ENCODE measurements around the gene KLHDC9.

KLHDC9 gene

GRCh38 chr1:161068306-161069234, 29.6 kb upstream of the KLHDC9 start:
- H2BK120ac ChIP-seq (ENCODE audit: low read depth, low read length) = no peak overlapping the region
- H4K5ac ChIP-seq (ENCODE audit: low read length) = peak overlapping the region; percentile 1
- H2BK5ac ChIP-seq (ENCODE audit: low read length) = no peak overlapping the region
- H3K79me1 ChIP-seq (ENCODE audit: low read length) = no peaks in the 10 kb centered on the region
- H3K23ac ChIP-seq (ENCODE audit: low read length) = no peak overlapping the region
- H2AK5ac ChIP-seq (ENCODE audit: low read length) = no peak overlapping the region
- H3K4ac ChIP-seq (ENCODE audit: low read depth, low read length) = no peak overlapping the region
- H3K4me3 ChIP-seq (ENCODE audit: low read length) = no peak overlapping the region
- no peak overlapping the region for H3K4me2 ChIP-seq (ENCODE audit: low read length)
- H3K27me3 ChIP-seq (ENCODE audit: insufficient read depth, low read length, poor library complexity) = no peaks in the 10 kb centered on the region
- H3K36me3 ChIP-seq (ENCODE audit: control insufficient read depth, insufficient read depth, low read length) = no peaks in the 10 kb centered on the region
- WGBS (ENCODE audit: extremely low coverage, insufficient coverage, low lambda C conversion rate) = no CpG with 5 or more reads among the region's 10 CpGs
- no peak overlapping the region for H3K27ac ChIP-seq (ENCODE audit: low read depth, low read length)
- no peak overlapping the region for H3K9ac ChIP-seq (ENCODE audit: low read length)
- peak overlapping the region; percentile 87 for H4K8ac ChIP-seq (ENCODE audit: low read depth, low read length)
- peaks cover 3% of the 10 kb centered on the region for H3K4me1 ChIP-seq (ENCODE audit: control insufficient read depth, low read depth, low read length)
- H3K18ac ChIP-seq (ENCODE audit: low read length) = no peak overlapping the region
- peak overlapping the region; percentile 11 for H3K56ac ChIP-seq (ENCODE audit: low read length)
- no peak for DNase-seq
- no peaks in the 10 kb centered on the region for H3K79me2 ChIP-seq (ENCODE audit: control insufficient read depth, insufficient read depth, low read length)
- no peak overlapping the region for H2BK15ac ChIP-seq (replicated peaks; ENCODE audit: low read depth)

DNA sequence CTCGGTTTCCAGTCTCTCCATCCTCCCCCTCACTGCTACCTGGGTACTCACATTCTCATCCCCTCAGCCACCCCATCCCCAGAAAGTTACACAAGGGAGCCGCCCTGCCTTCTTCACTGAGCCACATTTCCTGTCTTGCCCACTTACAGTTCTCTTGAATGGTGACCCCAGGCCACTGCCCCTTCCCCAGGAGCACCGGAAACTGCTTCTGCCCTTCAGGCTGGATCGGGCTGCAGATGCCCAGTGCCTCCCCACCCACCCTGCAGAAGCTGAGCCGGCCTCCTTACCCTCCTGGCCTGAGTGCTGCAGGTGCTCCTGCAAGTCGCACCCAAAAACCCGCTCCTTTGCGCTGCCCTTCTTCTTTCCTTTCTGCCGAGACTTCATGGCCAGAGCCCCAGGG, 28.9 kb upstream of the KLHDC9 start:
- no peaks in the 10 kb centered on the region for H3K79me2 ChIP-seq (ENCODE audit: control insufficient read depth, insufficient read depth, low read length)

DNA sequence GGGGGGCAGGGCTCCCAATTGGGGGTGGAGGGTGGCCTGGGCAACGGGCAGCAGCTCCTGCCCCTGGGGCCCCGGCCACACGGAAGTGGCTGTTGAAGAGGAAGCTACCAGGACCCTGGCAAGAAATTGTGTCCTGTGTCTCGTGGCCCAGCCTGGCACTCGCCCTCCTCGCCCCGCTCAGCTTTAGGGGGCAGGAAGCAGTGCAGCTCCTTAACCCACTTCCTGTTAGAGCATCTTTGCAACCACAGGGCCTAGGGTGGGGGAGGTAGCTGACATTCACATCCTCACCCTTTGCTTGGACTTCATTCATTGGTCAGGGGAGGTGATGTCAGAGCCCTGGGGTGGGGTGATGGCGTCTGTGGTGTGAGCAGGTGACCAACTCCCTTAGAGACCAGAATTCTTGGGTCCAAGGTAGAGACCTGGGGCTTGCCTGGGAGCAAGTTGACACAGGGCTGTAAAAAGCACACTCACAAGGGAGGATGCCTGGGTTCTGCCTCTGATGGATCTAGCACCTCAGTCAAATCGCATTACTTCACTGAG, 28.4 kb upstream of the KLHDC9 start, which contains the start of gene ARHGAP30:
Gene ARHGAP30, minus strand, starts transcription at position 161 of the 540 bp plus-strand sequence. CDS start 267 bp downstream, outside the sequence.
- H3K23ac ChIP-seq (ENCODE audit: low read length) = no peak within 1 kb of the TSS
- DNase-seq = peak; percentile 42
- WGBS (ENCODE audit: extremely low coverage, insufficient coverage, low lambda C conversion rate) = no CpG with 5 or more reads among the region's 9 CpGs
- H3K4me1 ChIP-seq (ENCODE audit: control insufficient read depth, low read depth, low read length) = no peaks in the 10 kb centered on the region
- no peaks in the 10 kb centered on the region for H3K79me1 ChIP-seq (ENCODE audit: low read length)
- H2BK120ac ChIP-seq (ENCODE audit: low read depth, low read length) = no peak within 1 kb of the TSS
- no peaks in the 10 kb centered on the region for H3K36me3 ChIP-seq (ENCODE audit: control insufficient read depth, insufficient read depth, low read length)
- no peak within 1 kb of the TSS for H2BK5ac ChIP-seq (ENCODE audit: low read length)
- no peak within 1 kb of the TSS for H2AK5ac ChIP-seq (ENCODE audit: low read length)
- no peak within 1 kb of the TSS for H3K9ac ChIP-seq (ENCODE audit: low read length)
- H3K27me3 ChIP-seq (ENCODE audit: insufficient read depth, low read length, poor library complexity) = no peaks in the 10 kb centered on the region
- H3K4me2 ChIP-seq (ENCODE audit: low read length) = no peak within 1 kb of the TSS
- H4K5ac ChIP-seq (ENCODE audit: low read length) = no peak within 1 kb of the TSS
- no peaks in the 10 kb centered on the region for H3K79me2 ChIP-seq (ENCODE audit: control insufficient read depth, insufficient read depth, low read length)
- no peak within 1 kb of the TSS for H3K4me3 ChIP-seq (ENCODE audit: low read length)
- no peak within 1 kb of the TSS for H3K18ac ChIP-seq (ENCODE audit: low read length)
- no peak within 1 kb of the TSS for H3K27ac ChIP-seq (ENCODE audit: low read depth, low read length)
- no peak within 1 kb of the TSS for H3K4ac ChIP-seq (ENCODE audit: low read depth, low read length)
- no peak within 1 kb of the TSS for H4K8ac ChIP-seq (ENCODE audit: low read depth, low read length)
- H3K56ac ChIP-seq (ENCODE audit: low read length) = no peak within 1 kb of the TSS
- H2BK15ac ChIP-seq (replicated peaks; ENCODE audit: low read depth) = no peak within 1 kb of the TSS

More for the DNA sequence above, 28.9 kb upstream of the KLHDC9 start:
- Histone ChIP-seq H4K5ac (ENCODE audit: low read length) (no peak overlapping the region), H3K9ac (ENCODE audit: low read length) (no peak overlapping the region), H3K27ac (ENCODE audit: low read depth, low read length) (no peak overlapping the region), H3K4me1 (ENCODE audit: control insufficient read depth, low read depth, low read length) (peaks cover 1% of the 10 kb centered on the region), H3K36me3 (ENCODE audit: control insufficient read depth, insufficient read depth, low read length) (no peaks in the 10 kb centered on the region), H3K27me3 (ENCODE audit: insufficient read depth, low read length, poor library complexity) (no peaks in the 10 kb centered on the region), H2AK5ac (ENCODE audit: low read length) (no peak overlapping the region), H3K4ac (ENCODE audit: low read depth, low read length) (no peak overlapping the region), H2BK5ac (ENCODE audit: low read length) (no peak overlapping the region), H2BK120ac (ENCODE audit: low read depth, low read length) (no peak overlapping the region), H3K18ac (ENCODE audit: low read length) (no peak overlapping the region), H3K23ac (ENCODE audit: low read length) (no peak overlapping the region), H3K56ac (ENCODE audit: low read length) (no peak overlapping the region), H2BK15ac (replicated peaks; ENCODE audit: low read depth) (no peak overlapping the region), H3K4me2 (ENCODE audit: low read length) (no peak overlapping the region), H3K4me3 (ENCODE audit: low read length) (no peak overlapping the region), H4K8ac (ENCODE audit: low read depth, low read length) (no peak overlapping the region), H3K79me1 (ENCODE audit: low read length) (no peaks in the 10 kb centered on the region)
- no CpG with 5 or more reads among the region's 9 CpGs for WGBS (ENCODE audit: extremely low coverage, insufficient coverage, low lambda C conversion rate)
- DNase-seq = no peak

DNA sequence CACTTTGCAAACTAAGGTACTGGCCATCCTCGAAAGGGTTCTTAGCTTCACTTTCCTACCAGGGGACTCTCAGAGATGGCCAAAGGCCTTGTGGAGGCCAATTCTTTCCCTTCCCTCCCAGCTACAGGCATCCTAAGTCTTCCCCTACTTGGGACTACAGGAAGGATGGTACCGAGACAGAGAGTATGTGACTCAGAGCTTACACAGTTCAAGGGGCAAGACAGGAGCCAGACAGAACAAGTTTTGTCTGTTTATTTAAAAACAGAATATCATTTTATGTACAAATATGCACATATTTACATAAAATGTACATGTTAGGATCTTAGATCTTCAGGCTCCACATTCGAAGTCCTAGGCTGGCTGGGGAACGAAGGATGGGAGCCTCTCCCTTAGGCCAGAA, 27.4 kb upstream of the KLHDC9 start:
- Histone ChIP-seq H3K4me1 (ENCODE audit: control insufficient read depth, low read depth, low read length) (no peaks in the 10 kb centered on the region), H3K9ac (ENCODE audit: low read length) (no peak overlapping the region), H4K8ac (ENCODE audit: low read depth, low read length) (no peak overlapping the region), H3K36me3 (ENCODE audit: control insufficient read depth, insufficient read depth, low read length) (no peaks in the 10 kb centered on the region), H3K79me2 (ENCODE audit: control insufficient read depth, insufficient read depth, low read length) (no peaks in the 10 kb centered on the region), H3K4me2 (ENCODE audit: low read length) (no peak overlapping the region), H3K18ac (ENCODE audit: low read length) (no peak overlapping the region), H3K56ac (ENCODE audit: low read length) (no peak overlapping the region), H2BK120ac (ENCODE audit: low read depth, low read length) (no peak overlapping the region), H3K27me3 (ENCODE audit: insufficient read depth, low read length, poor library complexity) (no peaks in the 10 kb centered on the region), H3K27ac (ENCODE audit: low read depth, low read length) (no peak overlapping the region), H3K23ac (ENCODE audit: low read length) (no peak overlapping the region), H3K4me3 (ENCODE audit: low read length) (no peak overlapping the region), H3K4ac (ENCODE audit: low read depth, low read length) (no peak overlapping the region), H2AK5ac (ENCODE audit: low read length) (no peak overlapping the region), H2BK5ac (ENCODE audit: low read length) (no peak overlapping the region), H2BK15ac (replicated peaks; ENCODE audit: low read depth) (no peak overlapping the region), H4K5ac (ENCODE audit: low read length) (no peak overlapping the region), H3K79me1 (ENCODE audit: low read length) (no peaks in the 10 kb centered on the region)
- DNase-seq = no peak
- no CpG with 5 or more reads among the region's 4 CpGs for WGBS (ENCODE audit: extremely low coverage, insufficient coverage, low lambda C conversion rate)

DNA sequence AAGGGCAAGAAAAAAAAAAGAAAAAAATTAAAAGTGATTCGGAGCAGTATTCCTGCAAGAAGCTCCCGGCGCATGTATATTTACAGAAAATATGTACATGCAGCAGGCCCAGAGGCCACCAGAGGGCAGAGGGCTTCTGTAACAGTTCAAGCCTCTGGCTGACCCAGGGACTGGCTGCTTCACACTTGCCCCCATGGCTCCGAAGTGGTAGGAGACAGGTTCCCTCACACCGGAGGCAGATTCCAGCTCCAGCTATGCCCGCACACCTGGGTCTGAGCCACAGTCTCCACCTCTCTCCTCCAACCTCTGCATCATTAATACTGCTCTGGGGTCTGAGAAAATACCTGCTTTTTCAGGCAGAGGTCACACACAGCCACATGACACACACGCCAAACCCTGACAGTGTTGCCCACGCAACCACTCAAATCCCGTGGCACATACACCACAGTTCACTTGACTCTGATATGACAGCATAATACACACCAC, 26.2 kb upstream of the KLHDC9 start:
- Histone ChIP-seq H2AK5ac (ENCODE audit: low read length) (no peak overlapping the region), H2BK15ac (replicated peaks; ENCODE audit: low read depth) (no peak overlapping the region), H3K79me1 (ENCODE audit: low read length) (no peaks in the 10 kb centered on the region), H3K4me1 (ENCODE audit: control insufficient read depth, low read depth, low read length) (no peaks in the 10 kb centered on the region), H4K8ac (ENCODE audit: low read depth, low read length) (no peak overlapping the region), H3K27ac (ENCODE audit: low read depth, low read length) (no peak overlapping the region), H3K18ac (ENCODE audit: low read length) (no peak overlapping the region), H3K4ac (ENCODE audit: low read depth, low read length) (no peak overlapping the region), H3K23ac (ENCODE audit: low read length) (no peak overlapping the region), H4K5ac (ENCODE audit: low read length) (no peak overlapping the region), H3K9ac (ENCODE audit: low read length) (no peak overlapping the region), H3K56ac (ENCODE audit: low read length) (no peak overlapping the region), H3K27me3 (ENCODE audit: insufficient read depth, low read length, poor library complexity) (no peaks in the 10 kb centered on the region), H3K4me2 (ENCODE audit: low read length) (no peak overlapping the region), H2BK120ac (ENCODE audit: low read depth, low read length) (no peak overlapping the region), H3K36me3 (ENCODE audit: control insufficient read depth, insufficient read depth, low read length) (no peaks in the 10 kb centered on the region), H3K79me2 (ENCODE audit: control insufficient read depth, insufficient read depth, low read length) (no peaks in the 10 kb centered on the region), H2BK5ac (ENCODE audit: low read length) (no peak overlapping the region), H3K4me3 (ENCODE audit: low read length) (no peak overlapping the region)
- no CpG with 5 or more reads among the region's 9 CpGs for WGBS (ENCODE audit: extremely low coverage, insufficient coverage, low lambda C conversion rate)
- DNase-seq = peak; percentile 81
